K562 (cell line): ENCODE results near the gene GRHPR. TPM values are rescaled to one million over a fixed set of nuclear protein-coding genes. Genes with fewer than 3 reads are reported as not detected.

ENCODE experiments used
- FOXA3 ChIP-seq, 2 experiments: fragments of 450-650 bp in 1 of 2; sonication (generic) in 1 of 2; formaldehyde crosslinking; IDR thresholded peaks in 1 of 2; conservative IDR thresholded peaks in 1 of 2; 2 replicates each; pipeline versions ENCODE4 v1.4.0 to v1.8.0; 2020 to 2022; ENCODE audit warnings: mild to moderate bottlenecking in 2 of 2, missing genetic modification reagents in 1 of 2
- KHSRP ChIP-seq: fragments of 450-650 bp; IDR thresholded peaks from 2 replicates; pipeline ENCODE4 v1.6.1; 2017
- MAZ ChIP-seq, 2 experiments: fragments of 450-650 bp in 1 of 2; sonication (generic) in 1 of 2; formaldehyde crosslinking; IDR thresholded peaks in 1 of 2; conservative IDR thresholded peaks in 1 of 2; 2 replicates each; pipeline versions ENCODE4 v1.4.0 to v1.5.0; 2020; ENCODE audit warnings: mild to moderate bottlenecking in 1 of 2, missing genetic modification reagents in 1 of 2
- MEF2D ChIP-seq: conservative IDR thresholded peaks from 2 replicates; pipeline ENCODE4 v1.6.1; 2016; ENCODE audit warnings: low read depth, missing genetic modification characterization, missing compliant biosample characterization
- RCOR1 ChIP-seq, 2 experiments: IDR thresholded peaks; 2 replicates each; pipeline ENCODE4 v1.6.1; 2012; ENCODE audit warnings: low read depth in 2 of 2, low read length in 2 of 2, borderline replicate concordance in 1 of 2, improper control_type of control experiment in 1 of 2
- SMAD4 ChIP-seq: fragments of 250-450 bp; sonication (Bioruptor Pico); conservative IDR thresholded peaks from 2 replicates; pipeline ENCODE4 v1.8.0; 2021; ENCODE audit warnings: inconsistent platforms, mild to moderate bottlenecking, moderate library complexity
- TRIM24 ChIP-seq, 2 experiments: fragments of 450-650 bp; IDR thresholded peaks; 2 replicates each; pipeline ENCODE4 v1.6.1; 2016
- polyA plus RNA-seq, 8 experiments: library from polyadenylated mRNA; depleted of rRNA in 4 of 8; stranded (reverse) in 5 of 8; unstranded in 3 of 8; fragments of >200 nt; fragmentation: Nextera tagmentation in 2 of 8; fragmentation: Illumina TruSeq in 1 of 8; extraction: Ambion mirVana in 2 of 8; extraction: Trizol in 1 of 8; gene quantifications; 2 replicates each; pipeline versions ENCODE4 v1.2.1 to v1.2.3, GENCODE V29; 2011 to 2014; ENCODE audit warnings: inconsistent platforms in 1 of 8, missing spikeins in 1 of 8
- total RNA-seq, 7 experiments: library from RNA; depleted of rRNA in 6 of 7; stranded (reverse); fragments of >200 nt in 6 of 7; fragmentation: Illumina TruSeq in 2 of 7; extraction: Trizol in 2 of 7; gene quantifications; 2 replicates each; pipeline versions ENCODE4 v1.2.1 to v1.2.3, GENCODE V29; 2011 to 2021; ENCODE audit warnings: low replicate concordance in 1 of 7
- TF ChIP-seq, protein P1 (sequence below), 2 experiments: fragments of 450-650 bp; IDR thresholded peaks; 2 replicates each; pipeline ENCODE4 v1.6.1; 2016
- TF ChIP-seq, protein P2 (sequence below): fragments of 250-450 bp; sonication (Bioruptor Pico); IDR thresholded peaks from 2 replicates; pipeline ENCODE4 v1.8.0; 2021; ENCODE audit warnings: borderline replicate concordance, mild to moderate bottlenecking, moderate library complexity; ENCODE audit not compliant: poor library complexity, severe bottlenecking

GRHPR gene
- total and polyA plus RNA-seq, 9 of the 15 experiments (the other 6 are each of a cell fraction or from before 2014, with no cell fraction given): 38.9 to 144 (median 120) TPM

DNA sequence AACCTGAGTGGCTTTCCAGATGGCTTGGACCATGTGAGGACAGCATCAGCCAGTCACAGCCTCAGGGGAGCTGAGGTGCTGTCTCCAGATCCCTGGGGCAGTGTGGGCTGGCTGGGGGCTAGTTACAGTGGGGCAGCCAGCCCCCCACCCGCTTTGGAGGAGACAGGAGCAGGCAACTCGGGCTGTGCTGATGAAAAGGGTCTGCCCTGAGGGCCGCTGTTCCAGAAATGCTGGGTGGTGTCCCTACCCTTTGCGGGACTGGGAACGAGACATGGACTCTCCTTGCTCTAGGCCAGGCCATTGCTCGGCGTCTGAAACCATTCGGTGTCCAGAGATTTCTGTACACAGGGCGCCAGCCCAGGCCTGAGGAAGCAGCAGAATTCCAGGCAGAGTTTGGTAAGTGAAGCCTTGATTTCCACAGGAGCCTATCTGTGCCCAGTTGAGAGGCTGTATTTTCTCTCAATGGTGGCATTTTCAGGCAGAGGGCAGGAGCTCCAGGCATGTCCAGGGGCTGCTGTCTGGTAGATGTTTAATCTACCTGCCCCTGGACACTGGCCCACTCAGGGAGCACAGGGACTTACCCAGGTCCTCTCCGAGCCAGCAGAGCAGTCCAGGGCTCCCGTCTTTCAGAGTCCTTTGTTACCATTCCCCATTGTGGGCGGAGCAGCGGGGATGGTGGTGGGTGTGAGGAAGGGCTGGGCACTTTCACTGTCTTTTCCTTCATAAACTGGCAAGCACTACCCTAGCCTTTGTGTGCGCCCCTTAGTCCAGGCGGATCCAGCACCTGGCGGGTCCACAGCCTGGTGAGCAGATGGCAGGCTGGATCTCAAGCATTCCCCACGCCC, 7.2 kb downstream of the GRHPR start (continued):
- TF ChIP-seq, protein P1, sequence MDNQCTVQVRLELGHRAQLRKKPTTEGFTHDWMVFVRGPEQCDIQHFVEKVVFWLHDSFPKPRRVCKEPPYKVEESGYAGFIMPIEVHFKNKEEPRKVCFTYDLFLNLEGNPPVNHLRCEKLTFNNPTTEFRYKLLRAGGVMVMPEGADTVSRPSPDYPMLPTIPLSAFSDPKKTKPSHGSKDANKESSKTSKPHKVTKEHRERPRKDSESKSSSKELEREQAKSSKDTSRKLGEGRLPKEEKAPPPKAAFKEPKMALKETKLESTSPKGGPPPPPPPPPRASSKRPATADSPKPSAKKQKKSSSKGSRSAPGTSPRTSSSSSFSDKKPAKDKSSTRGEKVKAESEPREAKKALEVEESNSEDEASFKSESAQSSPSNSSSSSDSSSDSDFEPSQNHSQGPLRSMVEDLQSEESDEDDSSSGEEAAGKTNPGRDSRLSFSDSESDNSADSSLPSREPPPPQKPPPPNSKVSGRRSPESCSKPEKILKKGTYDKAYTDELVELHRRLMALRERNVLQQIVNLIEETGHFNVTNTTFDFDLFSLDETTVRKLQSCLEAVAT (IDR thresholded peaks at IDR 0.05): no peak
- TF ChIP-seq KHSRP: no peak
- TF ChIP-seq SMAD4 (CRISPR knock-in tag): no peak
- TF ChIP-seq MAZ (CRISPR knock-in tag; conservative IDR thresholded peaks at IDR 0.05 in 1 of 2, IDR thresholded peaks at IDR 0.05 in 1 of 2): no peak
- TF ChIP-seq, protein P2, sequence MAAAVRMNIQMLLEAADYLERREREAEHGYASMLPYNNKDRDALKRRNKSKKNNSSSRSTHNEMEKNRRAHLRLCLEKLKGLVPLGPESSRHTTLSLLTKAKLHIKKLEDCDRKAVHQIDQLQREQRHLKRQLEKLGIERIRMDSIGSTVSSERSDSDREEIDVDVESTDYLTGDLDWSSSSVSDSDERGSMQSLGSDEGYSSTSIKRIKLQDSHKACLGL (CRISPR knock-in tag): no peak
- TF ChIP-seq RCOR1 (IDR thresholded peaks at IDR 0.05; ENCODE audit: borderline replicate concordance in 1 of 2, low read depth in 2 of 2, low read length in 2 of 2): no peak
- no peak for TF ChIP-seq FOXA3 (CRISPR knock-in tag; conservative IDR thresholded peaks at IDR 0.05 in 1 of 2, IDR thresholded peaks at IDR 0.05 in 1 of 2)
- TF ChIP-seq MEF2D: no peak
- TF ChIP-seq TRIM24 (IDR thresholded peaks at IDR 0.05): no peak
